Omental fat pad (tissue), 4 donors: ENCODE measurements around the gene ZNF283. TPM values are rescaled to one million over a fixed set of nuclear protein-coding genes. Genes with fewer than 3 reads are reported as not detected.
"Not testable (repeated sequence)": the region's sequence is repeated elsewhere in the genome, so short reads cannot be mapped to it uniquely, and the experiment has no call there.

Experiments used
- ATAC-seq: fragments of 150-250 bp; one replicate; pipeline ENCODE4 v1.9.1; 2016; ENCODE audit warnings: mild to moderate bottlenecking, moderate library complexity; ENCODE audit not compliant: low FRiP score
- DNase-seq: peaks from one replicate; pipeline ENCODE4 v3.0.0-alpha.2; 2019; ENCODE audit warnings: low spot score
- CTCF ChIP-seq, 3 donors: fragments of 450-650 bp; IDR thresholded peaks; one replicate each; pipeline ENCODE4 v1.5.1; 2016 to 2017; ENCODE audit warnings: antibody characterized with exemption in 3 of 3, mild to moderate bottlenecking in 3 of 3, moderate library complexity in 2 of 3
- total RNA-seq, 4 donors: library from RNA; depleted of rRNA; stranded (reverse); fragments of >200 nt; gene quantifications; one replicate each; pipeline ENCODE4 v1.1.0, GENCODE V29; 2016

ZNF283 gene
- total RNA-seq, 4 donors from 2014 or later, result 4.8 to 20.5 (median 7.3) TPM

DNA sequence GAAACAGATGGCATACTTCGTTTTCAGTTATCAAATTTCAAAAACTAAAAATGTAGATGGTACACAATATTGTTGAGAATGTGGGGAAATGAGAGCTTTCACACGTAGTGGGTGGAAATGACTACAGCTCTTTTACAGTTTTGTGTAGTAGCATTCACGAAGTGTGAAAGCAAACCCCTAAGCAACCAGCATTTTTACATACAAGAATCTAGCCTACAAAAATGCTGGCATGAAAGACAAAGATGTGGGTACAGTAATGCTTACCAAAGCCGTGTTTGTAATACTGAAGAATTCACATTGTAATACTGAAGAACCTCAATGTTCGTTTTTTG lies 6.3 kb upstream of the ZNF283 start:
- no peak for TF ChIP-seq CTCF (IDR thresholded peaks at IDR 0.05)
- DNase-seq, result no peak
- ATAC-seq, result no peak

DNA sequence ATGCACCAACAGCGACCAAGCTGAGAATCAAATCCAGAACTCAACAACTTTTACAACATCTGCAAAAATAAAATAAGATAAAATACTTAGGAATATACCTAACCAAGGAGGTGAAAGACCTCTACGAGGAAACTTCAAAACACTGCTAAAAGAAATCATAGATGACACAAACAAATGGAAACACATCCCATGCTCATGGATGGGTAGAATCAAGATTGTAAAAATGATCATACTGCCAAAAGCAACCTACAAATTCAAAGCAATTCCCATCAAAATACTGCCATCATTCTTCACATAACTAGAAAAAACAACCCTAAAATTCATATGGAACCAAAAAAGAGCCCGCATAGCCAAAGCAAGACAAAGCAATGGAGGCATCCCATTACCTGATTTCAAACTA lies 3.3 kb upstream of the ZNF283 start:
- not testable (repeated sequence) for DNase-seq, ATAC-seq

- ATAC-seq, DNase-seq: not testable (repeated sequence)
Measured at GRCh38 chr19:43824572-43824971, 2.5 kb upstream of the ZNF283 start.

DNA sequence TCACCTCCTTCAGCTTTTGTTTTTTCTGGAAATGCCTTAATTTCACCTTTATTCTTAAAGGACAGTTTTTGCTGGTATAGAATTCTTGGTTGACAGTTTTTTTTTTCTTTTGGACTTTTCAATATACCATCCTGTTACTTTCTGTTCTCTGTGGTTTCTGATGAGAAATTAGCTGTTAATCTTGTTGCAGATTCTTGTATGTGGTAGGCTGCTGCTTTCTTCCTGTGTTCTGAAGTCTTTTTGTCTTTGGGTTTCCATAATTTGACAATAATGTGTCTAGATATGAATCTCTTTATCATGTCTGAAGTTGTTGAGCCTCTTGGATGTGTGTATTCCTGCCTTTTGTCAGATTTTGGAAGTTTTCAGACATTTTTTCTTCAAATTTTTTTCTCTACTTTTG lies 12.0 kb downstream of the ZNF283 start:
- no peak for TF ChIP-seq CTCF (IDR thresholded peaks at IDR 0.05)
- no peak for ATAC-seq
- no peak for DNase-seq

DNA sequence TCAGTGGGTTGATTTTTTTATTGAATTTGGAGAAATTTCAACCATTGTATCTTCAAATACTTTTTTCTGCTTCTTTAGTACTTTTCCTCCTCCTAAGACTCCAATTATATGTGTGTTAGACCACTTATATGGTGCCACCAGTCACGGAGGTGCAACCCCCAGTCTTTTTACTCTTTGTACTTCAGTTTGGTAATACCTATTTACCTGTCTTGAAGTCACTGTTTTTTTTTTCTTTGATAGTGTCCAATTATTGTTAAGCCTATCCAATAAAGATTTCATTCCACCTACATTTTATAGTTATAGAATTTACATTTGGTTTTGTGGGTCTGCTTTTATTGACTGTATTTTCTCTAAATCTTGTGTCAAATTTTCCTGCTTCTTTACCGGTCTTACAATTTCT lies 14.9 kb downstream of the ZNF283 start:
- ATAC-seq, result no peak
- no peak for TF ChIP-seq CTCF (IDR thresholded peaks at IDR 0.05)
- no peak for DNase-seq

DNA sequence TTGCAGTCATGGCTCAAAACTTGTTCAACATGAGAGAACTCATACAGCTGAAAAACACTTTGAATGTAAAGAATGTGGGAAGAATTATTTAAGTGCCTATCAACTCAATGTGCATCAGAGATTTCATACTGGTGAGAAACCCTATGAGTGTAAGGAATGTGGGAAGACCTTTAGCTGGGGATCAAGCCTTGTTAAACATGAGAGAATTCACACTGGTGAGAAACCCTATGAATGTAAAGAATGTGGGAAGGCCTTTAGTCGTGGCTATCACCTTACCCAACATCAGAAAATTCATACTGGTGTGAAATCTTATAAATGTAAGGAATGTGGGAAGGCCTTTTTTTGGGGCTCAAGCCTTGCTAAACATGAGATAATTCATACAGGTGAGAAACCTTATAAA lies 20.1 kb downstream of the ZNF283 start:
- no peak for TF ChIP-seq CTCF (IDR thresholded peaks at IDR 0.05)
- DNase-seq, result no peak
- no peak for ATAC-seq

GRCh38 chr19:43847884-43848283 lies 20.8 kb downstream of the ZNF283 start:
- ATAC-seq, result no peak
- TF ChIP-seq CTCF (IDR thresholded peaks at IDR 0.05), result no peak
- no peak for DNase-seq

DNA sequence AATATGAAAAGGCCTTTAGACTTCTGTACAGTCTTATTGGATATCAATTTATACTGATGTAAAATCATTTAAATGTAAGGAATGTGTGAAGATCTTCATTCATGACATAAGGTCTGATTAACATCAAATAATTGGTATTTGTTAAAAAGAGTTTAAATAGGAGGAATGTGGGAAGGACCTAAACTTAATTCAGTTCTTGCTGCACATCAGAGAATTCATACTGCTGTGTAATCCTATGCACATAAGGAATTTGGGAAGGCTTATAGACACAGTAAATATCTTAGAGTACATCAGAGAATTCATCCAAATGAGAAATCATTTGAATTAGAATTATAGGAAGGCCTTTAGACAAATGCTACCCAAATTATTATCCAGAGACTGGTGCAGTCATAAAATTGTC lies 21.7 kb downstream of the ZNF283 start:
- ATAC-seq, result no peak
- no peak for TF ChIP-seq CTCF (IDR thresholded peaks at IDR 0.05)
- no peak for DNase-seq
